HEK293 (cell line): ENCODE data around the gene ABHD16A.

Source experiments
- CTCF ChIA-PET: fragments of 350-600 bp; formaldehyde crosslinking; extraction: SDS; loops from one replicate; lab custom pipeline; 2021; ENCODE audit warnings: antibody characterized with exemption; lab: Yijun Ruan, JAX
- POLR2A ChIA-PET: fragments of 300-600 bp; formaldehyde crosslinking; extraction: SDS; loops from one replicate; lab custom pipeline; 2020; ENCODE audit warnings: antibody characterized with exemption, inconsistent platforms; lab: Yijun Ruan, JAX
- H3K27ac ChIP-seq: fragments of 200-500 bp; sonication (Bioruptor generic); 2 replicates; pipeline ENCODE4 v1.5.1; 2014; ENCODE audit warnings: low read depth, low read length, control low read depth, inconsistent platforms; ENCODE audit errors: extremely low read depth
- H3K36me3 ChIP-seq, 2 experiments: fragments of 200-500 bp in 1 of 2; sonication (Bioruptor generic) in 1 of 2; 1 replicate in 1 of 2; 2 replicates in 1 of 2; pipeline ENCODE4 v1.5.1; 2014 to 2017; ENCODE audit warnings: inconsistent platforms in 2 of 2, low read length in 2 of 2; ENCODE audit not compliant: control insufficient read depth in 2 of 2, insufficient read depth in 1 of 2
- H3K4me1 ChIP-seq: fragments of 200-500 bp; sonication (Bioruptor generic); 2 replicates; pipeline ENCODE4 v1.5.1; 2014; ENCODE audit warnings: mild to moderate bottlenecking, low read length, inconsistent platforms; ENCODE audit not compliant: control insufficient read depth, insufficient read depth
- H3K4me3 ChIP-seq: 2 replicates; pipeline ENCODE4 v1.5.1; 2011; ENCODE audit warnings: low read depth, mild to moderate bottlenecking, control low read depth, low read length, moderate library complexity
- H3K9me3 ChIP-seq: fragments of 200-500 bp; sonication (Bioruptor generic); 2 replicates; pipeline ENCODE4 v1.5.1; 2014; ENCODE audit warnings: low read depth, low read length, inconsistent platforms; ENCODE audit not compliant: control insufficient read depth, insufficient read depth
- GLIS1 ChIP-seq: fragments of 450-650 bp; formaldehyde crosslinking; IDR thresholded peaks from 2 replicates; pipeline ENCODE4 v1.5.1; 2016; ENCODE audit warnings: missing biosample characterization, missing genetic modification characterization
- OVOL3 ChIP-seq: fragments of 450-650 bp; formaldehyde crosslinking; IDR thresholded peaks from 2 replicates; pipeline ENCODE4 v1.5.1; 2016; ENCODE audit warnings: missing biosample characterization, missing genetic modification characterization
- WT1 ChIP-seq: fragments of 450-650 bp; formaldehyde crosslinking; IDR thresholded peaks from 2 replicates; pipeline ENCODE4 v1.5.1; 2016; ENCODE audit warnings: missing biosample characterization, missing genetic modification characterization
- ZBTB48 ChIP-seq: fragments of 450-650 bp; formaldehyde crosslinking; IDR thresholded peaks from 2 replicates; pipeline ENCODE4 v1.5.1; 2016; ENCODE audit warnings: missing biosample characterization, missing genetic modification characterization
- ZBTB7A ChIP-seq: fragments of 450-650 bp; formaldehyde crosslinking; IDR thresholded peaks from 2 replicates; pipeline ENCODE4 v1.5.1; 2016; ENCODE audit warnings: low read depth, missing biosample characterization, missing genetic modification characterization
- ZNF146 ChIP-seq: fragments of 450-650 bp; formaldehyde crosslinking; IDR thresholded peaks from 2 replicates; pipeline ENCODE4 v1.5.1; 2016; ENCODE audit warnings: missing biosample characterization, missing genetic modification characterization
- ZNF24 ChIP-seq: fragments of 450-650 bp; formaldehyde crosslinking; IDR thresholded peaks from 2 replicates; pipeline ENCODE4 v1.5.1; 2016; ENCODE audit warnings: missing biosample characterization, missing genetic modification characterization
- ZNF548 ChIP-seq: fragments of 450-650 bp; formaldehyde crosslinking; IDR thresholded peaks from 2 replicates; pipeline ENCODE4 v1.5.1; 2016; ENCODE audit warnings: missing biosample characterization, missing genetic modification characterization
- ZNF571 ChIP-seq: fragments of 450-650 bp; formaldehyde crosslinking; IDR thresholded peaks from 2 replicates; pipeline ENCODE4 v1.5.0; 2017; ENCODE audit warnings: missing biosample characterization, missing genetic modification characterization
- ZNF776 ChIP-seq: fragments of 450-650 bp; formaldehyde crosslinking; IDR thresholded peaks from 2 replicates; pipeline ENCODE4 v1.5.0; 2017; ENCODE audit warnings: missing biosample characterization, missing genetic modification characterization, borderline replicate concordance
- TF ChIP-seq, protein P1 (sequence below): fragments of 450-650 bp; formaldehyde crosslinking; IDR thresholded peaks from 2 replicates; pipeline ENCODE4 v1.5.1; 2016; ENCODE audit warnings: missing biosample characterization, missing genetic modification characterization
- TF ChIP-seq, protein P2 (sequence below): fragments of 450-650 bp; formaldehyde crosslinking; IDR thresholded peaks from 2 replicates; pipeline ENCODE4 v1.5.1; 2016; ENCODE audit warnings: missing biosample characterization, missing genetic modification characterization
- TF ChIP-seq, protein P3 (sequence below): fragments of 450-650 bp; formaldehyde crosslinking; conservative IDR thresholded peaks from 2 replicates; pipeline ENCODE4 v1.5.1; 2016; ENCODE audit warnings: low read depth, missing biosample characterization, missing genetic modification characterization

The ABHD16A gene

DNA sequence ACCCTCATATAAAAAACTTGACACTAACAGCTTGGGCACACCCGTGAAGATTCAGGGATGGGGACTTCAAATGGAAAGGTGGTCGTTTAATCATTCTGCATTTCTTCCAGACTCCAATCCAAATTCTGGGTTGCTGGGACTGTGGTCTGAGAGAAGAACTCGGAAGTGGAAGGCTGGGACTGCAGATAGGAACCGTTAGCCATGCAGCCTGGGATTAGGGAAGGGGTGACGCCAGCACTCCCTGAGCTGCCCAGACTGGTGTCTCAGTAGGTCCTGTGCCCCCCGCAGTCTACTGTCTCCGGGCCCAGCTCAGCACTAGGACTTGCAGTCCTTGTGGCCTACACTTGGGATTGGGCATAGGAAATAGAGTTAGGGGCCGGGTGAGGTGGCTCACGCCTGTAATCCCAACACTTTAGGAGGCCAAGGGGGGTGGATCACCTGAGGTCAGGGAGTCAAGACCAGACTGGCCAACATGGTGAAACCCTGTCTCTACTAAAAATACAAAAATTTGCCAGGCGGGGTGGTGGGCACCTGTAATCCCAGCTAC, 33.7 kb upstream of the ABHD16A start:
- Histone ChIP-seq H3K36me3 (peaks cover 10 to 36% of the 10 kb centered on the region in 2 experiments; a peak in 2 of 3 replicates), H3K9me3 (no peaks in the 10 kb centered on the region), H3K27ac (peak overlapping the region; percentile 52; the same call in 1 of the 2 replicates), H3K4me1 (peaks cover 35% of the 10 kb centered on the region), H3K4me3 (peak overlapping the region; percentile 64)
- TF ChIP-seq OVOL3 (tag by site-specific recombination) (no peak), ZBTB7A (0 out of 2 replicates have a peak, but pooled peaks have one; percentile 11), ZNF146 (tag by site-specific recombination) (no peak), ZNF548 (tag by site-specific recombination) (0 out of 2 replicates have a peak, but pooled peaks have one; percentile 10), ZBTB48 (tag by site-specific recombination) (peak; percentile 64), ZNF776 (tag by site-specific recombination) (no peak), GLIS1 (tag by site-specific recombination) (no peak), ZNF24 (tag by site-specific recombination) (no peak), WT1 (0 out of 2 replicates have a peak, but pooled peaks have one; percentile 6), ZNF571 (tag by site-specific recombination) (no peak)
- TF ChIP-seq, protein P1, sequence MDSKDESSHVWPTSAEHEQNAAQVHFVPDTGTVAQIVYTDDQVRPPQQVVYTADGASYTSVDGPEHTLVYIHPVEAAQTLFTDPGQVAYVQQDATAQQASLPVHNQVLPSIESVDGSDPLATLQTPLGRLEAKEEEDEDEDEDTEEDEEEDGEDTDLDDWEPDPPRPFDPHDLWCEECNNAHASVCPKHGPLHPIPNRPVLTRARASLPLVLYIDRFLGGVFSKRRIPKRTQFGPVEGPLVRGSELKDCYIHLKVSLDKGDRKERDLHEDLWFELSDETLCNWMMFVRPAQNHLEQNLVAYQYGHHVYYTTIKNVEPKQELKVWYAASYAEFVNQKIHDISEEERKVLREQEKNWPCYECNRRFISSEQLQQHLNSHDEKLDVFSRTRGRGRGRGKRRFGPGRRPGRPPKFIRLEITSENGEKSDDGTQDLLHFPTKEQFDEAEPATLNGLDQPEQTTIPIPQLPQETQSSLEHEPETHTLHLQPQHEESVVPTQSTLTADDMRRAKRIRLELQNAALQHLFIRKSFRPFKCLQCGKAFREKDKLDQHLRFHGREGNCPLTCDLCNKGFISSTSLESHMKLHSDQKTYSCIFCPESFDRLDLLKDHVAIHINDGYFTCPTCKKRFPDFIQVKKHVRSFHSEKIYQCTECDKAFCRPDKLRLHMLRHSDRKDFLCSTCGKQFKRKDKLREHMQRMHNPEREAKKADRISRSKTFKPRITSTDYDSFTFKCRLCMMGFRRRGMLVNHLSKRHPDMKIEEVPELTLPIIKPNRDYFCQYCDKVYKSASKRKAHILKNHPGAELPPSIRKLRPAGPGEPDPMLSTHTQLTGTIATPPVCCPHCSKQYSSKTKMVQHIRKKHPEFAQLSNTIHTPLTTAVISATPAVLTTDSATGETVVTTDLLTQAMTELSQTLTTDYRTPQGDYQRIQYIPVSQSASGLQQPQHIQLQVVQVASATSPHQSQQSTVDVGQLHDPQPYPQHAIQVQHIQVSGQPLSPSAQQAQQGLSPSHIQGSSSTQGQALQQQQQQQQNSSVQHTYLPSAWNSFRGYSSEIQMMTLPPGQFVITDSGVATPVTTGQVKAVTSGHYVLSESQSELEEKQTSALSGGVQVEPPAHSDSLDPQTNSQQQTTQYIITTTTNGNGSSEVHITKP (tag by site-specific recombination): no peak
- TF ChIP-seq, protein P2, sequence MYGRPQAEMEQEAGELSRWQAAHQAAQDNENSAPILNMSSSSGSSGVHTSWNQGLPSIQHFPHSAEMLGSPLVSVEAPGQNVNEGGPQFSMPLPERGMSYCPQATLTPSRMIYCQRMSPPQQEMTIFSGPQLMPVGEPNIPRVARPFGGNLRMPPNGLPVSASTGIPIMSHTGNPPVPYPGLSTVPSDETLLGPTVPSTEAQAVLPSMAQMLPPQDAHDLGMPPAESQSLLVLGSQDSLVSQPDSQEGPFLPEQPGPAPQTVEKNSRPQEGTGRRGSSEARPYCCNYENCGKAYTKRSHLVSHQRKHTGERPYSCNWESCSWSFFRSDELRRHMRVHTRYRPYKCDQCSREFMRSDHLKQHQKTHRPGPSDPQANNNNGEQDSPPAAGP: no peak
- TF ChIP-seq, protein P3, sequence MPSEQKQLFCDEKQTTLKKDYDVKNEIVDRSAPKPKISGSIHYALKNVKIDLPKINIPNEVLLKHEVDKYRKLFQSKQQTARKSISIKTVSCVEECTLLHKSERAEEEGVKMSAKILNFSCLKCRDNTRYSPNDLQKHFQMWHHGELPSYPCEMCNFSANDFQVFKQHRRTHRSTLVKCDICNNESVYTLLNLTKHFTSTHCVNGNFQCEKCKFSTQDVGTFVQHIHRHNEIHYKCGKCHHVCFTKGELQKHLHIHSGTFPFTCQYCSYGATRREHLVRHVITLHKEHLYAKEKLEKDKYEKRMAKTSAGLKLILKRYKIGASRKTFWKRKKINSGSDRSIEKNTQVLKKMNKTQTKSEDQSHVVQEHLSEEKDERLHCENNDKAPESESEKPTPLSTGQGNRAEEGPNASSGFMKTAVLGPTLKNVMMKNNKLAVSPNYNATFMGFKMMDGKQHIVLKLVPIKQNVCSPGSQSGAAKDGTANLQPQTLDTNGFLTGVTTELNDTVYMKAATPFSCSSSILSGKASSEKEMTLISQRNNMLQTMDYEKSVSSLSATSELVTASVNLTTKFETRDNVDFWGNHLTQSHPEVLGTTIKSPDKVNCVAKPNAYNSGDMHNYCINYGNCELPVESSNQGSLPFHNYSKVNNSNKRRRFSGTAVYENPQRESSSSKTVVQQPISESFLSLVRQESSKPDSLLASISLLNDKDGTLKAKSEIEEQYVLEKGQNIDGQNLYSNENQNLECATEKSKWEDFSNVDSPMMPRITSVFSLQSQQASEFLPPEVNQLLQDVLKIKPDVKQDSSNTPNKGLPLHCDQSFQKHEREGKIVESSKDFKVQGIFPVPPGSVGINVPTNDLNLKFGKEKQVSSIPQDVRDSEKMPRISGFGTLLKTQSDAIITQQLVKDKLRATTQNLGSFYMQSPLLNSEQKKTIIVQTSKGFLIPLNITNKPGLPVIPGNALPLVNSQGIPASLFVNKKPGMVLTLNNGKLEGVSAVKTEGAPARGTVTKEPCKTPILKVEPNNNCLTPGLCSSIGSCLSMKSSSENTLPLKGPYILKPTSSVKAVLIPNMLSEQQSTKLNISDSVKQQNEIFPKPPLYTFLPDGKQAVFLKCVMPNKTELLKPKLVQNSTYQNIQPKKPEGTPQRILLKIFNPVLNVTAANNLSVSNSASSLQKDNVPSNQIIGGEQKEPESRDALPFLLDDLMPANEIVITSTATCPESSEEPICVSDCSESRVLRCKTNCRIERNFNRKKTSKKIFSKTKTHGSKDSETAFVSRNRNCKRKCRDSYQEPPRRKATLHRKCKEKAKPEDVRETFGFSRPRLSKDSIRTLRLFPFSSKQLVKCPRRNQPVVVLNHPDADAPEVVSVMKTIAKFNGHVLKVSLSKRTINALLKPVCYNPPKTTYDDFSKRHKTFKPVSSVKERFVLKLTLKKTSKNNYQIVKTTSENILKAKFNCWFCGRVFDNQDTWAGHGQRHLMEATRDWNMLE: no peak
- POLR2A ChIA-PET: interaction anchor here (0.5 to 6.8 kb wide), 19 partner anchors 8 to 234 kb away, joined by 3 to 102 read pairs (median 6); partner anchors contain the start of genes ABHD16A, BAG6, DDAH2 and HSPA1A
- CTCF ChIA-PET: interaction anchor here (0.6 to 2.7 kb wide), 9 partner anchors 9 to 126 kb away, joined by 3 to 24 read pairs (median 5); partner anchors contain the start of genes HSPA1A, HSPA1B and HSPA1L
